Measurements from ENCODE around the gene PCK1. TPM values are rescaled to one million over a fixed set of nuclear protein-coding genes. Genes with fewer than 3 reads are reported as not detected.

PCK1 gene
- total and polyA plus RNA-seq, 2 experiments from 2014 or later = not detected

GRCh38 chr20:57598491-57598890 is 37.6 kb downstream of the PCK1 start:
- H3K4me2 ChIP-seq (ENCODE audit: unreplicated experiment) = no peak overlapping the region
- H3K27me3 ChIP-seq (replicated peaks; ENCODE audit: insufficient read depth) = no peaks in the 10 kb centered on the region
- H3K36me3 ChIP-seq (ENCODE audit: low read depth) = no peaks in the 10 kb centered on the region
- no peak for TF ChIP-seq EZH2 (IDR thresholded peaks at IDR 0.05; ENCODE audit: insufficient read depth, poor library complexity, severe bottlenecking)
- TF ChIP-seq EZH2phosphoT487 (IDR thresholded peaks at IDR 0.05; ENCODE audit: insufficient read depth, low read depth) = no peak
- no peaks in the 10 kb centered on the region for H4K20me1 ChIP-seq (ENCODE audit: insufficient read depth)
- in situ Hi-C loops (cut with MboI) = no loop called here
- 72 to 77% methylated on average over 5 of the region's 5 CpGs for WGBS, 2 experiments (ENCODE audit: low coverage in 1 of 2, low lambda C conversion rate in 2 of 2, missing lambda C conversion rate in 2 of 2)
- H3K9me3 ChIP-seq (ENCODE audit: low read depth) = no peaks in the 10 kb centered on the region
- no peaks in the 10 kb centered on the region for H3K9me2 ChIP-seq (ENCODE audit: insufficient read depth)
- H3F3A ChIP-seq (ENCODE audit: insufficient read depth) = no peaks in the 10 kb centered on the region
- H2AFZ ChIP-seq = no peak overlapping the region
- no peaks in the 10 kb centered on the region for H3K4me1 ChIP-seq (ENCODE audit: insufficient read depth)
- no peak overlapping the region for H3K9ac ChIP-seq
- H3K4me3 ChIP-seq = no peak overlapping the region
- no peaks in the 10 kb centered on the region for H3K79me2 ChIP-seq (ENCODE audit: insufficient read depth)
- H3K27ac ChIP-seq = no peak overlapping the region
- no peak for DNase-seq

- H3K4me1 ChIP-seq (ENCODE audit: insufficient read depth) = no peaks in the 10 kb centered on the region
- TF ChIP-seq EZH2 (IDR thresholded peaks at IDR 0.05; ENCODE audit: insufficient read depth, poor library complexity, severe bottlenecking) (no peak), EZH2phosphoT487 (IDR thresholded peaks at IDR 0.05; ENCODE audit: insufficient read depth, low read depth) (no peak)
- H2AFZ ChIP-seq = no peak overlapping the region
- in situ Hi-C loops (cut with MboI) = no loop called here
- no peak overlapping the region for H3K9ac ChIP-seq
- H3K9me2 ChIP-seq (ENCODE audit: insufficient read depth) = no peaks in the 10 kb centered on the region
- H3K27ac ChIP-seq = no peak overlapping the region
- no peaks in the 10 kb centered on the region for H3K36me3 ChIP-seq (ENCODE audit: low read depth)
- H3K4me2 ChIP-seq (ENCODE audit: unreplicated experiment) = no peak overlapping the region
- no peak overlapping the region for H3K4me3 ChIP-seq
- H4K20me1 ChIP-seq (ENCODE audit: insufficient read depth) = no peaks in the 10 kb centered on the region
- no peaks in the 10 kb centered on the region for H3K79me2 ChIP-seq (ENCODE audit: insufficient read depth)
- no peaks in the 10 kb centered on the region for H3F3A ChIP-seq (ENCODE audit: insufficient read depth)
- no peaks in the 10 kb centered on the region for H3K9me3 ChIP-seq (ENCODE audit: low read depth)
- WGBS, 2 experiments (ENCODE audit: low coverage in 1 of 2, low lambda C conversion rate in 2 of 2, missing lambda C conversion rate in 2 of 2) = 85 to 89% methylated on average over 13 of the region's 13 CpGs
- no peaks in the 10 kb centered on the region for H3K27me3 ChIP-seq (replicated peaks; ENCODE audit: insufficient read depth)
- peak; percentile 44 for DNase-seq
These were observed 39.7 kb downstream of the PCK1 start for GRCh38 chr20:57600320-57601210.

- no peaks in the 10 kb centered on the region for H3K79me2 ChIP-seq (ENCODE audit: insufficient read depth)
- H3K4me3 ChIP-seq = no peak overlapping the region
- no peaks in the 10 kb centered on the region for H3K27me3 ChIP-seq (replicated peaks; ENCODE audit: insufficient read depth)
- no peak overlapping the region for H3K9ac ChIP-seq
- no peaks in the 10 kb centered on the region for H4K20me1 ChIP-seq (ENCODE audit: insufficient read depth)
- H3K4me1 ChIP-seq (ENCODE audit: insufficient read depth) = no peaks in the 10 kb centered on the region
- H3K36me3 ChIP-seq (ENCODE audit: low read depth) = no peaks in the 10 kb centered on the region
- 62 to 78% methylated on average over 2 of the region's 2 CpGs for WGBS, 2 experiments (ENCODE audit: low coverage in 1 of 2, low lambda C conversion rate in 2 of 2, missing lambda C conversion rate in 2 of 2)
- no peaks in the 10 kb centered on the region for H3K9me3 ChIP-seq (ENCODE audit: low read depth)
- no peaks in the 10 kb centered on the region for H3K9me2 ChIP-seq (ENCODE audit: insufficient read depth)
- no peak for TF ChIP-seq EZH2phosphoT487 (IDR thresholded peaks at IDR 0.05; ENCODE audit: insufficient read depth, low read depth)
- no peak for TF ChIP-seq EZH2 (IDR thresholded peaks at IDR 0.05; ENCODE audit: insufficient read depth, poor library complexity, severe bottlenecking)
- no peak overlapping the region for H3K27ac ChIP-seq
- H3F3A ChIP-seq (ENCODE audit: insufficient read depth) = no peaks in the 10 kb centered on the region
- no peak overlapping the region for H2AFZ ChIP-seq
- in situ Hi-C loops (cut with MboI) = no loop called here
- no peak overlapping the region for H3K4me2 ChIP-seq (ENCODE audit: unreplicated experiment)
- DNase-seq = peak; percentile 13
These were observed 40.3 kb downstream of the PCK1 start for GRCh38 chr20:57601211-57601570.

GRCh38 chr20:57601737-57602136 is 40.8 kb downstream of the PCK1 start:
- Histone ChIP-seq H3K9me3 (ENCODE audit: low read depth) (no peaks in the 10 kb centered on the region), H3K9ac (no peak overlapping the region), H4K20me1 (ENCODE audit: insufficient read depth) (no peaks in the 10 kb centered on the region), H3K36me3 (ENCODE audit: low read depth) (no peaks in the 10 kb centered on the region), H3K4me1 (ENCODE audit: insufficient read depth) (no peaks in the 10 kb centered on the region), H3K9me2 (ENCODE audit: insufficient read depth) (no peaks in the 10 kb centered on the region), H3K4me3 (no peak overlapping the region), H3K4me2 (ENCODE audit: unreplicated experiment) (no peak overlapping the region), H3F3A (ENCODE audit: insufficient read depth) (no peaks in the 10 kb centered on the region), H3K27me3 (replicated peaks; ENCODE audit: insufficient read depth) (peaks cover under 1% of the 10 kb centered on the region; the same call in 1 of the 2 replicates), H2AFZ (no peak overlapping the region), H3K27ac (no peak overlapping the region), H3K79me2 (ENCODE audit: insufficient read depth) (no peaks in the 10 kb centered on the region)
- in situ Hi-C loops (cut with MboI) = no loop called here
- WGBS, 2 experiments (ENCODE audit: low coverage in 1 of 2, low lambda C conversion rate in 2 of 2, missing lambda C conversion rate in 2 of 2) = 78 to 79% methylated on average over 5 of the region's 5 CpGs
- no peak for TF ChIP-seq EZH2 (IDR thresholded peaks at IDR 0.05; ENCODE audit: insufficient read depth, poor library complexity, severe bottlenecking)
- TF ChIP-seq EZH2phosphoT487 (IDR thresholded peaks at IDR 0.05; ENCODE audit: insufficient read depth, low read depth) = no peak
- DNase-seq = no peak

All from GM23248 (cell line).